ENCODE measurements around the gene SMPD3.

The SMPD3 gene

DNA sequence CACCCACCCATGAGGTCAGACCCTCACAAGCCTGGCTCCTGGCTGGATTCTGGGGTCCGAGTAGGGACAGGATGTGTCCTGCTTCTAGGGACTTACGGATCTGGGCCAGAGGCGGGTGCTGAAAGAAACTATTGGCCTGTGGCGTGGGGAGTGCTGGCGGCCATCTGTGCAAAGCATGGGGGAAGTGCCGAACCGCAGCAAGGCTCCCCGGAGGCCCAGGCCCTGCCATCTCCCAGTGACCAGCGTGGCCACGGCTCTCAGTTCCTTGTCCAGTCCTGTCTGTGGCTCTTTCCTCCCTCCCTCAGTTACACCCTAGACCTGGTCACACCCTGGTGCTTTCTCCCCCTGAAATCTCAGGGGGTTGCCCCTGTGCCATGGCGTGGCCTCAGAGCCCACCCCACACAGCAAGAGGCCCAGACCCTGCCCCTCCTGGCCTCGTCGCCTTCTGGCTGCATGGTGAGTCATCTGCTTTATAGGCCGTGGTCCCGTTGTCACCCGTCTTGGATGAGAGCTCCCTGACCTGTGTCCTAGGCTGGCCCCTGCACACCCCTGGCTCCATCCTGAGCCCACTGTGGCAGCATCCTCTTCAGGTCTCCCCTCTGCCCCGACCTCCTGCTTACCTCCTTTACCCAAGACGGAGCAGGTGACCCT is 83.0 kb downstream of the SMPD3 start:
- in situ Hi-C loops (cut with HindIII; ENCODE audit: low pct_ligation_motif_present, low sequenced_read_pairs), result no loop called here
- DNase-seq, result no peak
- H3K27ac ChIP-seq, result no peak overlapping the region
- H3K27me3 ChIP-seq (replicated peaks), result no peaks in the 10 kb centered on the region
- no peaks in the 10 kb centered on the region for H3K36me3 ChIP-seq (replicated peaks)
- TF ChIP-seq, protein P1, sequence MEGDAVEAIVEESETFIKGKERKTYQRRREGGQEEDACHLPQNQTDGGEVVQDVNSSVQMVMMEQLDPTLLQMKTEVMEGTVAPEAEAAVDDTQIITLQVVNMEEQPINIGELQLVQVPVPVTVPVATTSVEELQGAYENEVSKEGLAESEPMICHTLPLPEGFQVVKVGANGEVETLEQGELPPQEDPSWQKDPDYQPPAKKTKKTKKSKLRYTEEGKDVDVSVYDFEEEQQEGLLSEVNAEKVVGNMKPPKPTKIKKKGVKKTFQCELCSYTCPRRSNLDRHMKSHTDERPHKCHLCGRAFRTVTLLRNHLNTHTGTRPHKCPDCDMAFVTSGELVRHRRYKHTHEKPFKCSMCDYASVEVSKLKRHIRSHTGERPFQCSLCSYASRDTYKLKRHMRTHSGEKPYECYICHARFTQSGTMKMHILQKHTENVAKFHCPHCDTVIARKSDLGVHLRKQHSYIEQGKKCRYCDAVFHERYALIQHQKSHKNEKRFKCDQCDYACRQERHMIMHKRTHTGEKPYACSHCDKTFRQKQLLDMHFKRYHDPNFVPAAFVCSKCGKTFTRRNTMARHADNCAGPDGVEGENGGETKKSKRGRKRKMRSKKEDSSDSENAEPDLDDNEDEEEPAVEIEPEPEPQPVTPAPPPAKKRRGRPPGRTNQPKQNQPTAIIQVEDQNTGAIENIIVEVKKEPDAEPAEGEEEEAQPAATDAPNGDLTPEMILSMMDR (IDR thresholded peaks at IDR 0.05; ENCODE audit: low read depth, low read length, missing control alignments), result no peak
- H3K4me3 ChIP-seq (ENCODE audit: low read depth, low read length), result no peak overlapping the region

DNA sequence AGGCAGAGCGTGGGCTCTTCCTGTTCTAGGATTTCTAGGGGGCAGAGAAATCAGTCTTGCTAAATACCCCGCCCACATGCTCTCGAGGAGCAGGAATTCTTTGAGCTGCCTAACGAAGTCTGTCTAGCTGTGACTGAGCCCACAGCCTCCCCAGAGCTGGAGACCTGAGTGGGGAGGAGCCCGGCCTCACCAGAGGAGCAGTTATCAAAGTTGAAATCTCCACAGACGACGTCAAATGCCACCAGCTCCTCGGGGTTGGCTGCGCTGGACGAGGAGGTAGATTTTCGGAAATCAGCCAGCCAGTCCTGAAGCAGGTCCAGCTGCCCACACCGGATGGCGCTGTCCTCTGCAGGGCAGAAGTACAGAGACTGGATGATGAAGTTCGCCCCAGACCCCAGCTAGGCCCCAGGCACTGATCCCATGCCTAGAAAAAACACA is 83.7 kb downstream of the SMPD3 start:
- Histone ChIP-seq H3K27ac (no peak overlapping the region), H3K27me3 (replicated peaks) (no peaks in the 10 kb centered on the region), H3K4me3 (ENCODE audit: low read depth, low read length) (no peak overlapping the region), H3K36me3 (replicated peaks) (no peaks in the 10 kb centered on the region)
- DNase-seq, result no peak
- TF ChIP-seq, protein P1 (IDR thresholded peaks at IDR 0.05; ENCODE audit: low read depth, low read length, missing control alignments), result peak; percentile 38
- in situ Hi-C loops (cut with HindIII; ENCODE audit: low pct_ligation_motif_present, low sequenced_read_pairs), result no loop called here

GRCh38 chr16:68363658-68364521 is 84.4 kb downstream of the SMPD3 start:
- no peaks in the 10 kb centered on the region for H3K36me3 ChIP-seq (replicated peaks)
- in situ Hi-C loops (cut with HindIII; ENCODE audit: low pct_ligation_motif_present, low sequenced_read_pairs), result no loop called here
- H3K27ac ChIP-seq, result no peak overlapping the region
- TF ChIP-seq, protein P1 (IDR thresholded peaks at IDR 0.05; ENCODE audit: low read depth, low read length, missing control alignments), result no peak
- H3K27me3 ChIP-seq (replicated peaks), result no peaks in the 10 kb centered on the region
- H3K4me3 ChIP-seq (ENCODE audit: low read depth, low read length), result no peak overlapping the region
- DNase-seq, result no peak

- DNase-seq, result no peak
- TF ChIP-seq, protein P1 (IDR thresholded peaks at IDR 0.05; ENCODE audit: low read depth, low read length, missing control alignments), result no peak
- no peak overlapping the region for H3K27ac ChIP-seq
- no peaks in the 10 kb centered on the region for H3K27me3 ChIP-seq (replicated peaks)
- in situ Hi-C loops (cut with HindIII; ENCODE audit: low pct_ligation_motif_present, low sequenced_read_pairs), result no loop called here
- H3K36me3 ChIP-seq (replicated peaks), result no peaks in the 10 kb centered on the region
- no peak overlapping the region for H3K4me3 ChIP-seq (ENCODE audit: low read depth, low read length)
Observed at GRCh38 chr16:68362947-68363657, 85.2 kb downstream of the SMPD3 start.

DNA sequence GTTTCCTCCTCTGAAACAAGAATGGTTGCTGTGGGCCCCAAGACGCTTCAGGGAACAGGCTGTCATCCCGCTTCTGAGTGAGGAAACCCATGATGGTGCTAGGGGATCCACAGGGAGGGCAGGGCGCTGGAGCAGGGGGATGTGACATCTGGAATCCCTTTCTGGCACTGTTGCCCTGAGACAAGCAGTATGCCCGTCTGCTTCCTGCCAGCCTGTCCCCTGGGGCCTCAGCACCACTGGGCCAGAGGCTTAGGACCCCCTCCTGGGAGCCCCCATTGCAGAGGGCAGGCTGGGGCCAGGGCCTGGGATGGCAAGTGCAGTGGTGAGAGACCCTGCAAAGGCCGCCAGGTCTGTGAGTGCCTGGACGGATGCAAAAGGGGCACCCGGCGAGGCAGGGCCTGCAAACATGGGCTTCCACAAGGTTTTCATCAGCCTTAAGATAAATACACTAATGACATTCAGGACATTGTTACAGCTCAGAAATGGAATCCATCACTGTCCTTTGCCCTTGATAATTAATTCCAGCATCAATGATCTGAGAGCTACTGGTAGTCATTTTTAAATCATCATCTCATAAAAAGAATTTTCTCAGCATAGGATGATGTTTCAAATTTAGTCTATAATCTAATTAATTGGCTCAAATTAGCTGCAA is 85.9 kb downstream of the SMPD3 start:
- TF ChIP-seq, protein P1 (IDR thresholded peaks at IDR 0.05; ENCODE audit: low read depth, low read length, missing control alignments), result no peak
- in situ Hi-C loops (cut with HindIII; ENCODE audit: low pct_ligation_motif_present, low sequenced_read_pairs), result no loop called here
- no peak for DNase-seq
- Histone ChIP-seq H3K27me3 (replicated peaks) (no peaks in the 10 kb centered on the region), H3K36me3 (replicated peaks) (peaks cover 4% of the 10 kb centered on the region), H3K4me3 (ENCODE audit: low read depth, low read length) (no peak overlapping the region), H3K27ac (no peak overlapping the region)

Measured in brain microvascular endothelial cell (primary cell).